ENCODE measurements around the gene SPAG16.

GRCh38 chr2:213644926-213645325 lies 360.7 kb downstream of the SPAG16 start:
- TF ChIP-seq EZH2 (IDR thresholded peaks at IDR 0.05; ENCODE audit: insufficient read depth, low read length) = no peak
- TF ChIP-seq, protein P1, sequence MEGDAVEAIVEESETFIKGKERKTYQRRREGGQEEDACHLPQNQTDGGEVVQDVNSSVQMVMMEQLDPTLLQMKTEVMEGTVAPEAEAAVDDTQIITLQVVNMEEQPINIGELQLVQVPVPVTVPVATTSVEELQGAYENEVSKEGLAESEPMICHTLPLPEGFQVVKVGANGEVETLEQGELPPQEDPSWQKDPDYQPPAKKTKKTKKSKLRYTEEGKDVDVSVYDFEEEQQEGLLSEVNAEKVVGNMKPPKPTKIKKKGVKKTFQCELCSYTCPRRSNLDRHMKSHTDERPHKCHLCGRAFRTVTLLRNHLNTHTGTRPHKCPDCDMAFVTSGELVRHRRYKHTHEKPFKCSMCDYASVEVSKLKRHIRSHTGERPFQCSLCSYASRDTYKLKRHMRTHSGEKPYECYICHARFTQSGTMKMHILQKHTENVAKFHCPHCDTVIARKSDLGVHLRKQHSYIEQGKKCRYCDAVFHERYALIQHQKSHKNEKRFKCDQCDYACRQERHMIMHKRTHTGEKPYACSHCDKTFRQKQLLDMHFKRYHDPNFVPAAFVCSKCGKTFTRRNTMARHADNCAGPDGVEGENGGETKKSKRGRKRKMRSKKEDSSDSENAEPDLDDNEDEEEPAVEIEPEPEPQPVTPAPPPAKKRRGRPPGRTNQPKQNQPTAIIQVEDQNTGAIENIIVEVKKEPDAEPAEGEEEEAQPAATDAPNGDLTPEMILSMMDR (IDR thresholded peaks at IDR 0.05; ENCODE audit: insufficient read depth, low read depth, low read length) = no peak

Measured in astrocyte (in vitro differentiated cells and primary cell).